ENCODE data around the gene ENTREP1.

GRCh38 chr9:69323861-69324260 is 1.2 kb upstream of the ENTREP1 start:
- TF ChIP-seq CTCF (IDR thresholded peaks at IDR 0.05; ENCODE audit: low read length) (no peak), EZH2 (IDR thresholded peaks at IDR 0.05; ENCODE audit: borderline replicate concordance, low read length) (no peak)
